ENCODE results near the gene TMEM178B.

TMEM178B gene

DNA sequence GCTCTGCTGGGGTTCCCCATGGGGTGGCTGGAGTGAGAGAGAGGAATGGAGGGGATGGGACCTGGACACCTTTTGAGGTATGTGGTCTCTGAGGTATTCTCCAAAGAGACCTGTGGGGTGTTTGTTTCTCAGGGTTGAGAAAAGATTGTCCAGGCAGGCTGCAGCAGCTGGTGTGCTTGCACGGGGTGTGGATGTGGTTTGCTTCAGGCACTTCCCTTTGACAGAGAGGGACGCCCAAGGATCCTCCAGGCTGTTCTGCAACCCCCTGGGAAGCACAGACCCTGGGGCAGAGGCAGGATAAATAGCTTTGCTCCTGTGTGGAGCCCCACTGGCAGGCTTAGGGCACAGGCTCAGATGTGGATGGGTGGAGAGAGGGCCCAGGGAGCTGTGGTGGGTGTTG lies 362.3 kb downstream of the TMEM178B start:
- no peaks in the 10 kb centered on the region for H3K9me2 ChIP-seq (replicated peaks; ENCODE audit: control insufficient read depth, low read length)
- no peaks in the 10 kb centered on the region for H3K79me2 ChIP-seq (ENCODE audit: control insufficient read depth, low read length)
- no peaks in the 10 kb centered on the region for H3K36me3 ChIP-seq (ENCODE audit: control insufficient read depth, low read length)
- no peak overlapping the region for H3K27ac ChIP-seq (ENCODE audit: low read depth, low read length)
- no peak overlapping the region for H3K4me2 ChIP-seq (ENCODE audit: low read length)
- H3K4me1 ChIP-seq (ENCODE audit: control insufficient read depth, low read length): no peaks in the 10 kb centered on the region
- no peak overlapping the region for H3K4me3 ChIP-seq (ENCODE audit: low read length)
- no peaks in the 10 kb centered on the region for H3K9me3 ChIP-seq (ENCODE audit: control insufficient read depth, insufficient read depth, low read length)
- H3F3A ChIP-seq (ENCODE audit: control insufficient read depth, insufficient read depth): no peaks in the 10 kb centered on the region
- H3K27me3 ChIP-seq (ENCODE audit: control insufficient read depth, low read length): peaks cover 6% of the 10 kb centered on the region; the same call in 1 of the 2 replicates
- no peaks in the 10 kb centered on the region for H4K20me1 ChIP-seq (ENCODE audit: control insufficient read depth, insufficient read depth, low read depth, low read length)
- no peak for TF ChIP-seq EZH2phosphoT487 (IDR thresholded peaks at IDR 0.05; ENCODE audit: borderline replicate concordance, low read length)
- TF ChIP-seq, protein P1, sequence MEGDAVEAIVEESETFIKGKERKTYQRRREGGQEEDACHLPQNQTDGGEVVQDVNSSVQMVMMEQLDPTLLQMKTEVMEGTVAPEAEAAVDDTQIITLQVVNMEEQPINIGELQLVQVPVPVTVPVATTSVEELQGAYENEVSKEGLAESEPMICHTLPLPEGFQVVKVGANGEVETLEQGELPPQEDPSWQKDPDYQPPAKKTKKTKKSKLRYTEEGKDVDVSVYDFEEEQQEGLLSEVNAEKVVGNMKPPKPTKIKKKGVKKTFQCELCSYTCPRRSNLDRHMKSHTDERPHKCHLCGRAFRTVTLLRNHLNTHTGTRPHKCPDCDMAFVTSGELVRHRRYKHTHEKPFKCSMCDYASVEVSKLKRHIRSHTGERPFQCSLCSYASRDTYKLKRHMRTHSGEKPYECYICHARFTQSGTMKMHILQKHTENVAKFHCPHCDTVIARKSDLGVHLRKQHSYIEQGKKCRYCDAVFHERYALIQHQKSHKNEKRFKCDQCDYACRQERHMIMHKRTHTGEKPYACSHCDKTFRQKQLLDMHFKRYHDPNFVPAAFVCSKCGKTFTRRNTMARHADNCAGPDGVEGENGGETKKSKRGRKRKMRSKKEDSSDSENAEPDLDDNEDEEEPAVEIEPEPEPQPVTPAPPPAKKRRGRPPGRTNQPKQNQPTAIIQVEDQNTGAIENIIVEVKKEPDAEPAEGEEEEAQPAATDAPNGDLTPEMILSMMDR (IDR thresholded peaks at IDR 0.05; ENCODE audit: low read depth, low read length, poor library complexity, severe bottlenecking): no peak

DNA sequence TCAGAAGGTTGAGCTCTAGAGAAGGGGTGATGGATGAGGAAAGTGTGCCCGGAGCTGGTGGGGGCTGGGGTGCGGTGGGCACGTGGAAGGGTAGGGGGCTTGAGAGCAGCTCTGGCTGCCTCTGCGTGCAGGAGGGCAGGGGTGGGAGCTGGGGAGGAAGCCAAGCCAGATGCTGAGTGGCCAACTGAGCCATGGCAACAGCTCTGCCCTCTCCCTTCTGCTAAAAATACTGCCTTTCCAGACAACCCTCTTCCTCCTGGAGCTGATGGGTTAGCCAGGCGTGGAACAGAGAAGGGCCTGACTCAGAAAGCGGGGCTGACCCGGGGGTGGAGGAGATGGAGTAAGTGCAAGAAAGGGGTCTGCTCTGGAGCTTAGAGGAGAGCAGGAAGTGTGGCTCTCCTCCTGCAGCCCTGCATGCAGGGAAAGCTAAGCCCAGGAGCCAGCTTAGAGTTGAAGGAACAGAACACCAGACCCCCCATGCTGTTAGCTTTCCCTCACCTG lies 362.8 kb downstream of the TMEM178B start:
- no peaks in the 10 kb centered on the region for H3K79me2 ChIP-seq (ENCODE audit: control insufficient read depth, low read length)
- peaks cover 6% of the 10 kb centered on the region; the same call in 1 of the 2 replicates for H3K27me3 ChIP-seq (ENCODE audit: control insufficient read depth, low read length)
- no peak overlapping the region for H3K4me2 ChIP-seq (ENCODE audit: low read length)

DNA sequence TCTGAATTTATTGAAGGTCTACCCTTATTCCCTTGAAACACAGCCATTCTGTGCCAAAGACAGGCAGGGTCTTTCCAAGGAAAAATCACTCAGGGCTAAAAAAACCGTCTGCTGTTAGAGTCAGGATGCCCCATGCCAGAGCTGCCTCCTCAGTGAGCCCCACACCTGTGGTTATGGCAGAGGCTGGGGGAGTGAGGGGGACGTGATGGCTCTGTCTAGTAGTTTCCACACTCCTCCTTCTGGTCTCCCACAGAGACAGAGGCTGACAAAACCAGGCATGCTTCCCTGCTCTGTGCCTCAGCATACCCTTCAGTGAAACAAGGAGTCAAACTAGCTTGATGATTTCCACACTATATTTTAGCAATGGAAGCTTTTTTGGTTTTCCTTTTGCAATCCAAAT lies 365.3 kb downstream of the TMEM178B start:
- Histone ChIP-seq H3K4me3 (ENCODE audit: low read length) (no peak overlapping the region), H4K20me1 (ENCODE audit: control insufficient read depth, insufficient read depth, low read depth, low read length) (no peaks in the 10 kb centered on the region), H3K36me3 (ENCODE audit: control insufficient read depth, low read length) (no peaks in the 10 kb centered on the region), H3K27ac (ENCODE audit: low read depth, low read length) (no peak overlapping the region), H3K27me3 (ENCODE audit: control insufficient read depth, low read length) (peaks cover 3% of the 10 kb centered on the region; the same call in 1 of the 2 replicates), H3K79me2 (ENCODE audit: control insufficient read depth, low read length) (no peaks in the 10 kb centered on the region), H3K9me2 (replicated peaks; ENCODE audit: control insufficient read depth, low read length) (no peaks in the 10 kb centered on the region), H3K4me1 (ENCODE audit: control insufficient read depth, low read length) (no peaks in the 10 kb centered on the region), H3K9me3 (ENCODE audit: control insufficient read depth, insufficient read depth, low read length) (no peaks in the 10 kb centered on the region), H3F3A (ENCODE audit: control insufficient read depth, insufficient read depth) (no peaks in the 10 kb centered on the region), H3K4me2 (ENCODE audit: low read length) (no peak overlapping the region)
- TF ChIP-seq, protein P1 (IDR thresholded peaks at IDR 0.05; ENCODE audit: low read depth, low read length, poor library complexity, severe bottlenecking): no peak
- no peak for TF ChIP-seq EZH2phosphoT487 (IDR thresholded peaks at IDR 0.05; ENCODE audit: borderline replicate concordance, low read length)

More for the DNA sequence above, 362.8 kb downstream of the TMEM178B start:
- Histone ChIP-seq H3K4me3 (ENCODE audit: low read length) (no peak overlapping the region), H3F3A (ENCODE audit: control insufficient read depth, insufficient read depth) (no peaks in the 10 kb centered on the region), H3K27ac (ENCODE audit: low read depth, low read length) (no peak overlapping the region), H3K9me2 (replicated peaks; ENCODE audit: control insufficient read depth, low read length) (no peaks in the 10 kb centered on the region), H3K4me1 (ENCODE audit: control insufficient read depth, low read length) (no peaks in the 10 kb centered on the region), H3K9me3 (ENCODE audit: control insufficient read depth, insufficient read depth, low read length) (no peaks in the 10 kb centered on the region), H3K36me3 (ENCODE audit: control insufficient read depth, low read length) (no peaks in the 10 kb centered on the region), H4K20me1 (ENCODE audit: control insufficient read depth, insufficient read depth, low read depth, low read length) (no peaks in the 10 kb centered on the region)
- TF ChIP-seq EZH2phosphoT487 (IDR thresholded peaks at IDR 0.05; ENCODE audit: borderline replicate concordance, low read length): no peak
- TF ChIP-seq, protein P1 (IDR thresholded peaks at IDR 0.05; ENCODE audit: low read depth, low read length, poor library complexity, severe bottlenecking): no peak

Measured in DOHH2 (cell line).